Measurements from ENCODE around the gene VBP1.

DNA sequence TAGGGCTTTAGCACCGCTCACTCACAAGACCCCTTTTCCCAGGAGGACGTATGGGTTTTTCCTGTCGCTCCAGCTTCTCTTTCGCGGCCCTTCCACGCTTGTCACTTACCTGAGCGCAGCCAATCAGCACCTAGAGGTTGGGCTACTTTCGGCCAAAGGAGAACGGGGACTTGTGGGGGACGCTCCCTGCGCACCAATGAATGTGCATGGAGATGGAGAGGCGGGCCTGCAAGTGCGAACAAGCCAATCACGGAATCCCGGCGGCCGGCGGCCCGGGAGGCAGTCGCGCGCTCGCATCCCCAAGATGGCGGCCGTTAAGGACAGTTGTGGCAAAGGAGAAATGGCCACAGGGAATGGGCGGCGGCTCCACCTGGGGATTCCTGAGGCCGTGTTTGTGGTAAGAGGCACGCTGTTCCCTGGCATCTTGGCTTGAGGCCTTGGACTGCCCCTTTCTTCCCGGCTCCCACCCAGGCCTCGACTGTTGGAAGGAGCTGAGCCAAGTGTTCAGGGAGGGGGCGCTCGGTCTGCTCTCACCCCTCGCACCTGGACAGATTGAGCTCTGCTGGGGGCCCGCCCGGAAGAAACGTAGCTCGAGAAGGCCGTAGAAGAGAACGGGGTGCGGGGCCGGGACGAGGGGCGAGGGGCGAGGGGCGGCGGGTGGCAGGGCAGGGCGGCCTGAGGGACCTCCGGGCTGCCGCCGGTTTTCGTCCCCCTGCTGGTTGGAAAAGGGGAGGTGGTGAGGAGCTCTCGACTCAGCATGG, at the start of gene VBP1:
- TF ChIP-seq, protein P1, sequence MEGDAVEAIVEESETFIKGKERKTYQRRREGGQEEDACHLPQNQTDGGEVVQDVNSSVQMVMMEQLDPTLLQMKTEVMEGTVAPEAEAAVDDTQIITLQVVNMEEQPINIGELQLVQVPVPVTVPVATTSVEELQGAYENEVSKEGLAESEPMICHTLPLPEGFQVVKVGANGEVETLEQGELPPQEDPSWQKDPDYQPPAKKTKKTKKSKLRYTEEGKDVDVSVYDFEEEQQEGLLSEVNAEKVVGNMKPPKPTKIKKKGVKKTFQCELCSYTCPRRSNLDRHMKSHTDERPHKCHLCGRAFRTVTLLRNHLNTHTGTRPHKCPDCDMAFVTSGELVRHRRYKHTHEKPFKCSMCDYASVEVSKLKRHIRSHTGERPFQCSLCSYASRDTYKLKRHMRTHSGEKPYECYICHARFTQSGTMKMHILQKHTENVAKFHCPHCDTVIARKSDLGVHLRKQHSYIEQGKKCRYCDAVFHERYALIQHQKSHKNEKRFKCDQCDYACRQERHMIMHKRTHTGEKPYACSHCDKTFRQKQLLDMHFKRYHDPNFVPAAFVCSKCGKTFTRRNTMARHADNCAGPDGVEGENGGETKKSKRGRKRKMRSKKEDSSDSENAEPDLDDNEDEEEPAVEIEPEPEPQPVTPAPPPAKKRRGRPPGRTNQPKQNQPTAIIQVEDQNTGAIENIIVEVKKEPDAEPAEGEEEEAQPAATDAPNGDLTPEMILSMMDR (IDR thresholded peaks at IDR 0.05): peak in 3 of 4 donors; percentile 36 to 45 (median 39)
- TF ChIP-seq POLR2A (IDR thresholded peaks at IDR 0.05): no peak

Data from right lobe of liver (tissue), 4 donors.